Iris pigment epithelial cell (primary cell): ENCODE data around the gene ASIC3.

Source experiments
- DNase-seq: peaks from one replicate; pipeline ENCODE4 v3.0.0-alpha.2; 2011; ENCODE audit warnings: low read depth

The ASIC3 gene

DNA sequence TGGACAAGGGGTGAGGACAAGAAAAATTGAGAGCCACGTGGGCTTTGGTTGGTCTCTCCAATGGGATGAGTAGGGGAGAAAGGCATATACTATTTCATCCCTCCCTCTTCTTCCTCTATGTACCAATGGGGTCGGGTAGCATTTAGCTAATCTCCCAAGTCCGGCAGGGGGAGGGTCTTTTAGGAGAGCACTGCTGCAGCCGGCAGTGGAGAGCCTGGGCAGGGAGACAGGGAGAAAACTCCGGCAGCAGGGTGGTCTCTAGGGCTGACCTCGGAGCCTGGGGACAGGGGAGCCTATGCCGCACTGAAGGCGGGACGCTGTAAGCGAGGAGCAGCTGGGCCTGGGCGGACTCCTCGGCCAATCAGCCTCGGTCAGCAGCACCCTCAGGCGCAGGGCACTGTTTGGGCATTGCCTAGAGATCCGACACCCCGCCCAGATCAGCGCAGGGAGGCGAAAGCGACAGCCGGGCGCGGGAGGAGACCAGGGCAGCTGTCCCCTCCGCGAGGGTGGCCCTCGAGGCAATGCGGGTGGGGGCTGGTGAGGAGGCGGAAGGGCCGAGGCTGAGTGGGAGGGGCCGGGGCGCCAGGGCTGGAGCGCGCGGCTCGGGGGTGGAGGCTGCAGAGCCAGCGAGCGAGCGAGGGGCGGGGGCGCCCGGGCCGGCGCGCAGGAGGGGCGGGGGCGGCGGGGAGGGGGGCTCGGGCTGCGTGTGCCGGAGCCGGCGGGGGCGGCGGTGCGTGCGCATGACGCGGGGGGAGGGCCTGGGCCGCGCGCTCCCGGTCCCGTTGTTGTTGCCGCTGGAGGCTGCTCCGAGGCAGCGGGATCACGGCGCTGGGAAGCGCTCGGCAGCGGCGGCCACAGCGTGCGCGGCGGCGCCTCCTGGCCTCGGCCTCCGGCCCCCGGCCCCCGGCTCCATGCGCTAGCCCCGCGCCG lies 37.6 kb downstream of the ASIC3 start, which contains the start of gene AGAP3:
AGAP3 (plus strand) TSS at position 785 of the 930 bp plus-strand sequence. CDS start 267 bp downstream, outside the sequence.
- DNase-seq = peak; percentile 76

DNA sequence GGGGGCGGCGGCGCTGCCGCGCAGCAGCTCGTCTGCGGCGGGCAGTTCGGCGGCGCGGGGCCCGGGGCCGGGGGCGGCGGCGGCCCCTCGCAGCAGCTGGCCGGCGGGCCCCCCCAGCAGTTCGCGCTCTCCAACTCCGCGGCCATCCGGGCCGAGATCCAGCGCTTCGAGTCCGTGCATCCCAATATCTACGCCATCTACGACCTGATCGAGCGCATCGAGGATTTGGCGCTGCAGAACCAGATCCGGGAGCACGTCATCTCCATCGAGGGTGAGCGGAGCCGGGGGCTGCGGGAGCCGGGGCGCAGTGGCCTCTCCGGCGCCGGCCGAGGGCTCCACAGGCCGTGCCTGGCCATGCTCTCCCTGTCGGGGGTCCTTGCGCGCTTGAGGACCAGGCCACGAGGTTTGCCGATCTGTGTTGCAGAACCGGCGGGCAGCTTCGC lies 38.5 kb downstream of the ASIC3 start:
- DNase-seq = peak; percentile 57

DNA sequence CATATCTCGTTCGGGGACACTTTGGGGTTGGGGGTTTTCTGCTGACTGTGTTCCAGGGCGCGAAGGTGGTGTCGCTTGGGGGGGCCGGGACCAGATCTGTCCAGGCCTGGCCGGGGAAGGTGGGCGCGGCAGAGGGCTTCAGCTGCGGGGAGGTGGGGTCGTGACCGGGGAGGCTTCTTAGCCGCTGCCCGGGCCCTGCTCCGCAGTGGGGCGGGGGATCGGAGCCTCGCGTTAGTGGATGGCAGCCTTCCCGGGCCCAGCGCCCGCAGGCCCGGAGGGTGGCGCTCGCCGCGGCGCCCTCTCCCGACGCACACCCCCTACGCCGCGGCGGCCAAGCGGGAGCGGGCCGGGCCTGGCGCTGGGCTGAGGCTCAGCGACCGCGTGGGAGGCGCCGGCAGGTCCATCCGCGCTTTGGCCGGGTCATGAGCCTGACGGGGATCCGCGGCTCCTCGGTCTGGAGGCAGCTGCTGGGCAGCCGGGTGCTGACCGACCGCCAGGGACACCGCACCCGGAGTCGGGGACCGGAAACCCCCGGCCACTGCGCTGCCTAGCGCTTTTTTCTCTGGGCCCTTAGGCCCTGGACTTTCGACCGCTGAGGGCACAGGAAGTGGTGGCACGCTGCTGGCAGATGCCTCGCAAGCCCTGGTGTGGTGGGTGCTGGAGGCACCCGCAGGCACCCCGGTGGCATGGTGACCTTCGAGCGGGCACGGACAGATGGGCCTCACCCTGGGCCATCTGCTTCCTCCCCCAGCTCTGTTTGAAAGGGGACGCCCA lies 39.1 kb downstream of the ASIC3 start:
- DNase-seq = peak; percentile 65

DNA sequence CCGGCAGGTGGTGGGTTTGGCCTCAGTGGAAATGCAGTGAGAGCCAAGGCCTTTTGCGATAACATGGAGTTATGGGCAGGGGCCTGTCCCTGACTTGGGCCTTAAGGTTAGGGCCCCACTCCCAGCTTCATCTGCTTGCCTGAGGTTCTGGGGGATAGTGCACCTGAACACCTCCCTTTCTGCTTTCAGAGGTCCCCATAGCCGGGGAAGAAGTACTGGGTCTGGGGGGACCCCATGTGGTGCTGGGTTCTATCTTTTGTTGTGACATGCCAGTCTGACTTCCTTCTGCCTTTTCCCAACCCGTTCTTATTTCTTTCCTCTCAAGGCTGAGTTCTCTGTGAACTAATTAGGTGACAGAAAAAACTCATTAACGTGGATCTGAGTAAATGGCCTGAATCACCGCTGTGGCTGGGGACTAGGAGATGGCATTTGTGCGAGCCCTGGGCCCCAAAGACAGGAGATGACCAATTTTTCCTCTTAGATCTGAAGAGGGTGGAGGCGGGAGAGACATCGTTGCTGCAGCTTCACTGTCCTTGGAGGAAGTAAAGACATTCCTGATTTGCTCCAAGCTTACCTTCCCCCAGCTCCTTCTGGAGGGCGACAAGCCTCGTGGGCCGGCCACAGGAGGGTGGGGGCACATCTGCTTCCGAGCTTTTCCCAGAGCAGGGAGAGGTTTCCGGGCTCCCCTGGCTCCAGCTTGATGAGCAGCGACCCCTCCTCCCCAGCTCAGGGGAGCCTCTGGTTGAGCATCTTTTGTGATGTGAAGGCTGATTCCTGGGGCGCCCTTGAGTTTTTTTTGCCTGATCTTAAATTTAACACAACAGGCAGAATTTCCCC lies 39.9 kb downstream of the ASIC3 start:
- peak; percentile 32 for DNase-seq

DNA sequence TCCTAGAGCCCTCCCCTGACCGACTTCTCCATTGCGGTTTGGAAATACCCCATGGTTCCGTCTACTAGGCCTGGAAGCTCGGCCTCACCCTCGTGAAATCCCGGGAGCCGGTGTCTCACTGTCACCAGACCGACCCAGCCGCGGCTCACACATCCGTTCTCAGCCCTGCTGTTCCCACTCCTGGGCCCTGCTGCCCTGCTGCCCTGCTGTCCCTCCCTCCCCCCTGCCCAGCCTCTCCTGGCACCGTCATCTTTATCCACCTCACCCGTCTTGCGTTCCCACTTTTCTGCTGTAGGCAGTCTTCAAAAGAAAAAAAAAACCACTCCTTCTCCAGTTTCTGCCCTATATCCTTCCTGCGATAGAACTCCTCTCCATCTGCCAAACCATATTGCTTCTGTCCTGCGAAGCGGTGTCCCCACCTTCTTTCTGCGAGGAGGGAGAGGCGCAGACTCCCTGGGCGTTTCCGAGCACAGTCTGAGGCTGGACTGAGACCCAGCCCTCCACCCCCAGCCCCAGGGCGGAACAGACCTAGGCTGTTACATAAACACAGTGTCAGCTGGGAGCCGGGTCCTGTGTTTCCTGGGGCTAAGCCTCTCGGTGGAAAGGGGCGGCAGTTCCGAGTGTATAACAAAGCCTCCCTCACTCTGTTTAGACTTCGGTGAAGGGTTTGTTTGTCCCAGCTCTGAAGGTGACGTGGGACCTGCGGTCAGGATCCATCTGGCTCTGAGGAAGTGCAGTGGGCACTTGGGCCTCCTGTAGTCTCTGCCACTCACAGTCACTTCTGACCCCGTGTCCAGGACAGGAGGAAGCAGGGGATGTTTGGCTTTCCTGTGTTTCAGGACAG lies 40.7 kb downstream of the ASIC3 start:
- DNase-seq = peak; percentile 77

DNA sequence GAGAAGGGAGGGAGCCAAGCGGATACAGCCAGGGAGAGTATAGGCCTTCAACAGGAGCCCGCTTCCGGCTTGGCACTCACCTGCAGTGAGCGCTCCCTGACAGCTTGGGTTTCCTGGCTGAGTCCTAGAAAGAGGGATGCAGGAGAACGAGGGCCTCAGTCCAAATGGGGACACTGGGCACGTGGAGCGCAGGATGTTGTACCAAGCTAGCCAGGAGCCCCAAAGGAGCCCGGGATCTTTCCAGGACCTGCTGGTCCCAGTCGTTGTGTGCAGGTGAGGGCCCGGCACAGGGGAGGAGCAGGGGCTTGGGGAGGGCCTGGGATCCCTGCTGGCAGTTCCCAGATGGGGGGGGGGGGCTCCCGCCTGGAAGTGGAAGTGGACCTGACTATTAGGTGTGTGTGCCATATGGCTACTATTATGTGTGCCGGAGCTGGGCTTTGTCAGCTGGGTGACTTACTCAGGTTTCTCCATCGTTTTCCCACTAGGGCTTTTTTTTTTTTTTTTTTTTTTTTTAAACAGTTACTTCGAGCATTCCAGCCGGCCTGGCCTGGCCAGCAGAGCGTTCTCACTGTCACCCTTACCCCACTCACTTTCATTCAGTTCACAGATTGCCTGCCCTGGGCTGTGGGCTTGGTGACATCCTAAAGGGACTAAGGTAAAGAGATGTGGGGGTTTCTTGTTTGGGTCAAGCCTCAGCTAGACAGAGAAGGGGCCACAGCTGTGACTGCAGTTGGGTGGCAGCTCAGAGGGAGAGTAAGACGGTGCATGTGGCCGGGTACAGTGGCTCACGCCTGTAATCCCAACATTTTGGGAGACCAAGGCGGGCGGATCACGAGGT lies 41.8 kb downstream of the ASIC3 start:
- peak; percentile 18 for DNase-seq

DNA sequence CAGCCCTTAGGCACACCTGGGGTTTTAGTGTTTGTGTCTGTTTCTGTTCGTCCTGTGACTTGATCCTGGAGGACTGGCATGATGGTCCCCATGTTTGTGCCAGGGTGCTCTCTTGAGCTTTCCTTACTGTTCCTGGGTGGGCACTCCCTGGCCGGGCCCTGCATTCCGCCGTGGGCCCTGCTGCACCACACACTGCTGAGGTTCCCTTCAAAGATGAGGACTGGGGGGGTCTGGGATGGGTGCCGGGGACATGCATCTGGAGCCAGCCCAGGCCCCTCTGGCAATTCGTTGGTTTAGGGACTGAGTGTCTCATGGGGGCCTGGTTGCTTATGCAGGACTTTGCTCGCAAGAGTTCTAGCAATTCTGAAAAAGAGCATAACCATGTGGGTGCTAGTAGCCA lies 42.7 kb downstream of the ASIC3 start:
- no peak for DNase-seq

DNA sequence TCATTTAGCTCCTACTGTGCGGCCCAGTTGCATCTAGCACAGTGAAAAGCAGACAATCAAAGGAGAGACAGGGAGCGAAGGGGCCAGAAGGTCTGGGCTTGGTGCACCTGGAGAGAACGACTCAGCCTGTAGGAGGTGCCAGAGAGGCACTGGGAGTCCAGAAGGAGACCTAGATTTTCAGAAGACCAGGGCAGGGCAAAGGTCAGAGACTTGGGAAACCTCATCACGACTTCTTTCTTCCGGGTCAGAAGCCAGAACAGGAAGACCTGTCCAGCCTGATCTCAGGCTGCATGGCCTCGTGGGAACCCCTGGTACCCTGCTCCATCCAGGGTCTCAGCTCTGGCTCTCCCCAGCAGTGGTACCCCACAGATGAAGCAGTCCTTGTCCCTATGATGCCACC lies 43.1 kb downstream of the ASIC3 start:
- no peak for DNase-seq

DNA sequence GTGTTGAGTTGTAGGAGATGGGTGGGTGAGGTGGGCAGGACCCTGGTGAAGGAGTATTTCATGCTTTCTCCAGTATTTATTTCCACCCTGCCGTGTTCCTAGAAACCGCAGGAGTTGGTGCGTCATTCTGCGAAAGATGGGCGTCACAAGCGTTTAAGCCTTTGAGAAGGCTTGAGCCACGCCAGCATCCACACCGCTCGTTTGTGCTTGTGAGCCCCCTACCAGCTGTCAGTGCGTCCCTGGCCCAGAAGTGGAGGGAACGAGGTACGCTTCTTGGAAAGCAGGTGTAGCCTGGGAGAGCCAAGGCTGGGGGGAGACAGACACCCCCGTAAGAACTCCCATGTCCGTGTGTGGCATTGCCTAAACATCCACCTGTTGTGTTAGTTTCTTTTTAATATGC lies 43.7 kb downstream of the ASIC3 start:
- no peak for DNase-seq

DNA sequence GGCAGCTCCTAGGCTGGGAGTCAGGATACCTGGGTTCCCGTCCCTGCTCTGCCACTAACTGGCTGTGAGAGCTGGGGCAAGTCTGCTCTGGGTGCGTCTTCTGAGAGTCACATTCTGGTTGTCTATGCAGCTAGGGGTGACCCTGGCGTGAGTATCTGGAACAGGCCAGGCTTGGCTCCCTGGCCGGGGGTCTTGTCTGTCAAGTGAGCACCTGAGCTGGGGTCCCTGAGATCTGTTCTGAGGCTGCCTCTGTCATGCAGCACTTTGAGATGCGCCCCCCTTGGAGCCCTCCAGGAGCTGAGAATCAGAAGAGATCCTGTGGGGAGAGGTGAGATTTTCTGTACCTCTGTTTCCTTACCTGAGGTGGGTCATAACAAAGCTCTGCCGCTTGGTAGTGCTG lies 45.4 kb downstream of the ASIC3 start:
- DNase-seq = no peak

DNA sequence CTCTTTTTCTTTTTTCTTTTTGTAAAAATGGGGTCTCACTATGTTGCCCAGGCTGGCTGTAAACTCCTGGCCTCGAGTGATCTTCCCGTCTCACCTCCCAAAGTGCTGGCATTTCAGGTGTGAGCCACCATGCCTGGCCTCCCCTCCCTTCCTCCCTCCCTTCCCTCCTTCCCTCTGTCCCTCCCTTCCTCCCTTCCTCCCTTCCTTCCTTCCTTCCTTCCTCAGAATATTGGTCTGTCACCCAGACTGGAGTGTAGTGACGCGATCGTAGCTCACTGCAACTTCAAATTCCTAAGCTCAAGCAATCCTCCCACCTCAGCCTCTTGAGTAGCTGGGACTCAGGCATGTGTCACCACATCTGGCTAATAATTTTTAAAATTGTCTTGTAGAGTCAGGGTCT lies 46.3 kb downstream of the ASIC3 start:
- DNase-seq = no peak

DNA sequence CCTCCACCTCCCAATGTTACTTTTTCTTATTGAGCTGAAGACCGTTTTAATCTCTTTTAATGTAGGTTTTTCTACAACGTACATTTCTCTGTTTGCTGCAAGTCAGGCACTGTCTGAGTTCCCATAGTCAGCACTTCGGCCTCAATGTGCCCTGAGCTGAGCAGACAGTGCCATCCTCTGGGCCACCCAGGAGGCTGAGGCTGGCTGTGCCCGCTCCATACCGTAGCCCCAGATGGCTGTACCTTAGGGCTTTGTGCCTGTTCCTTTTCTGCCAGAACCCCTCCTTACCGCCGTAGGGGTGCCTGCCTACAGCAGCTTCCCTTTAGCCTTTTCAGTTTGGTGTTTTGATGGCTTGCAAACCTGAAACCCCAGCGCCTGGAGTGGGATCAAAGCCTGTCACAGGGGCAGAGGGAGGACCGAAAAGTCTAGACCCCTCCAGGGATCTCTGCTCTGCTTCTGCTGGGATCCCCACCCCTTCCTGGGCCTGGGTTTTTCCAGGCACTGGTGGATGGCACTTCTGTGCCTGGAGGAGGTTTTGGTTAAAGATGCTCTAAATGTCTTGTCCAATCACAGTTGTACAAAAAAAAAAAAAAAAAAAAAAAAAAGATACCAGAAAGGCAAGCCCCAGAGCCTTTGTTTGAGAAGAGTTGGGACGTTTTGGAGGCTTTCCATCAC lies 46.9 kb downstream of the ASIC3 start:
- DNase-seq = no peak

DNA sequence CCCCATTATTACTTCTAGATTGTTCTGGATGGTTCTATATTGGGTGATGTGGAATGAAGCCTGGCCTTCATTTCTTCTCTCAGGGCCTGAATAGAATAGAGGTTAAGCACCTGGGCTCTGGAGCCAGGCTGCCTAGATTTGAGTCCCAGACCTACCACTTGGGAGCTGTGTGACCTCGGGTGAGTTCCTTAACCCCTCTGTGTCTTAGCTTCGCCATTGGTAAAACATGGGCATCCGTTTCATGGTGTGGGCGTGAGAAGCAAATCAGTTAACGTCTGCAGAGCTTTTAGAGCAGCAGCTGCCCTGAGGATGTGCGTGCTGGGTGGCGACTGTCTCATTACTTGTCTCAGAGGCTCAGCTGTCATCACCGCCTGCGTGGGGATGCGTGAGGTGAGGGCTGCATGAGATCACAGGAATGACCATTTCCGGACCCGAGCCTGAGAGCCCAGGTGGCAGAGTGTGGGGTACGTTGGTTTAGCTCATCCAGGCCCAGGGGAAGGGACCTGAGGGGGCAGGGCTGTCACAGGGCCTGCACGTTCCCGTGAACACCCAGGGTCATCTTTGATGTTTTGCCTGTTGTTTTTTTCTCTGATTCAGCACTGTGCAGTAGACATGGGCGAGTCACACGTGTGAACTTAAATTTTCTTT lies 47.6 kb downstream of the ASIC3 start:
- no peak for DNase-seq

DNA sequence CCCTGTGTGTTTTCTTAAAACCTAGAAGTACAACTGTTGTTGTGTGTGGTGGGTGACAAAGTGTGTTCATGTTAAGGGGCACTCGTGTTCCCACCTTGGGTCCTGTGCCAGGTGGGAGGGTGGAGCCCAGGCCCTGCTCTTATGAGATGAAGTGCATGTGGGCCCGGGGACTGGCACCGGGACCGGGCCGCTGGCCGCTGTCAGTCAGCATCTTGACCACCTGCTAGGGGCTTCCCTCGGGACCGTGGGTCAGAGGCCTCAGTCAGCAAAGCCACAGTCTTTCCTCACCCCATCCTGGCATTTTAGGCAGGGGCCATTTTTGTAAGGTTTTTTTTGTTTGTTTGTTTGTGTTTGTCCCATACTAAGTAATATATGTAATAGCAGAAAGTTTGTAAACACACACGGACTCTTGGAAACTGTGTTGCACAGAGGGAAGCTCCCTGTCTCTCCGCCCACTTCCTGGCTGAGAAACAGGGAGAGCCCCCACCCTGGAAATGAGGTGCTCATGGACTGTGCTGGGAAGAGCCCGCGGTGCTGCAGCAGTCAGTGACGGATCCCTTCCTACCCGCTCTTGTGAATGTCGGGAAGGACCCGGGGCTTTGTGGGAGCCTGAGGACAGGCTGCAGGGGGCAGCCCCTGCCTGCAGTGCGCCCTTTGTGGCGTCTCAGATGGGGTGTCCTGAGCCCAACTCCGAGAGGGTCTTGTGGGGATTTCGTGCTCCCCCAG lies 51.3 kb downstream of the ASIC3 start:
- DNase-seq = no peak

DNA sequence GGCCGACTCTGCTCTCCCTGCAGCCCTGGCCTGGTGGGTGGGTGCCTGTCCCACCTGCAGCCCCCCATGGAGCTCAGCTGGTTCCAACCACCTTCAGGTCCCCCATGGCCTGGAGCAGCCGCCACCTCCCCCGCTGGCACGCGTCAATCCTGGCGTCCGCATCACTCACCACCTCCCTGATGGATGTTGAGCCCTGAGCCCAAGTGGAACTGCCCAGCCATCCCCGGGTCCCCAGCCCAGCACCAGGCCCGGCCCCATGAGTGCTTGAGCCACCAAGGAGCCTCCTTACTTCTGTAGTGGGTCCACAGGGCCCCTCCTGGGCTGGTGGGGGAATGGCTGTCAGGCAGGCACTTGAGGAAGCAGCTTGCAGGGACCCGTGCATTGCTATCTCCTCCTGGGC lies 52.6 kb downstream of the ASIC3 start:
- DNase-seq = no peak

DNA sequence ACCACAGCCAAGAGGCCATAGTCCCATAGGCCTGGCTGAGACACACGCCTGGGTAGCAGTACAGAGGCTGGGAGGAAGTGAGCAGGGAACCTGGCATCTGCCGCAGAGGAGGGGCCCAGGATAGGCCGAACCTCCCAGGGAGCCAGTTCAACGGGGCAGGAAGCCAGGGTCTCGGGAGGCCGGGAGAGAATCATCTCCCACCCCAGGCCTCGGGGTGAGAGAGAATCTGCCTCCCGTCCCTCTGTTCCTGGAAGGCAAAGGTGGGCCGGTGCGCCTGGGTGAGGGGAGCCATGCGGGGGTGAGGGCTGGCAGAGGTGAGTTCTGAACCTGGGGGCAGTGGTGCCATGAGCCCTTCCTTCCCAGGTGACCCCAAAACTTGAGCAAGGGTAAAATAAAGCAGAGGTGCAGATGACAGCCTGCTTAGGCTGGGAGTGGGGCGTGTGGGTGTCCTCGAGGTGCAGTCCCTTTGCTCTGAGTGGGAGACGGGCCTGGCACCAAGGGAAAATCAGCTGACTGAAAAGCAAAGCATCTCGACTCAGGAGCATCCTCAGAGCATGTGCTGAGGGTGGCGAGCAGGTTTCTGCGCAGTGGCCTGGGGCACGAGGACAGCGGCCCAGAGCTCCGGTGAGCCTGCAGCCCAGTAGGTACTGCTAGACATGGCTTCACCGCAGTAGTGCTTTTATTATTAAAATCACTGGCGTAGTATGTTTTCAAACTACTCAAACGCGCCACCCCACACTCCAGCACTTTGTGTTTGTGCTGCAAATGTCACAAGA lies 53.5 kb downstream of the ASIC3 start:
- no peak for DNase-seq
